ENCODE data around the gene RPL13.

DNA sequence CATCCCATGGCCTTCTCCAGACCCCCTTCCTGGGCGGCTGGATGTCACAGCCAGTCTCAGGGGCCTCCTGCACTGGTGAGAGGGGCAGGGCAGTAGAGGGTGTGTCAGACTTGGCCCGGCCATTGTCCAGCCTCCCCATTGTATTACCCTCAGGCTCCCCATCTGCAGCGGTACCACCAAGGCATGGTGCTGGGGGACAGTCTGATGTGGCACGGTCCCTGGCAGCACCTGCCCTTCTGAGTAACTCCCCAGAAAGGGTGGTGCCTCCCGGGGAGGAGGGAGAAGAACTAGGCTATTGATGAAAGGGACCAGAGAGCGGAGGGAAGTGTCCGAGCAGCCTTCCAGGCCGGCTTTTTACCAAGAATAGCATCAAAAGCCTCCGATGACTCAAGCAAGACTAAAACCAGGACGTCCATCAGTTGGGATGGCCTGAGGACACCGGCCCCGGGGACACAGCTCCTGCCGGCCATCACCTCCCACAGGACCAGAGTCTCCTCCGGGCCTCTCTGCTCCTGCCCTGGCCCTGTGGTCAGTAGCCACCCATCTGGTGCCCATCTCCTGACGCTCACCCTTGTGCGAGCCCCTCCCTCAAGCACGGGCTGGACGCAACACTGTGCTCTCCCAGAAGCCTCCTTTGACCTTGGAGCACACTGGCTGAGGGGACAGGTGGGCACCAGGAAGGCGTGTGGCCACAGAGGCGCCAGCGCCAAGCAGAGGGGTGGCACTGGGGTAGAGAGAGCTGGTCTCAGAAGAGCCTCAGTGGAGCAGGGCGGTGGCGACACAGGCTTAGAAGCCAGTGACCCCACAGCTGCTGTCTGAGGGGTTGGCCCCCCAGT, 9.2 kb downstream of the RPL13 start:
- TF ChIP-seq, protein P1, sequence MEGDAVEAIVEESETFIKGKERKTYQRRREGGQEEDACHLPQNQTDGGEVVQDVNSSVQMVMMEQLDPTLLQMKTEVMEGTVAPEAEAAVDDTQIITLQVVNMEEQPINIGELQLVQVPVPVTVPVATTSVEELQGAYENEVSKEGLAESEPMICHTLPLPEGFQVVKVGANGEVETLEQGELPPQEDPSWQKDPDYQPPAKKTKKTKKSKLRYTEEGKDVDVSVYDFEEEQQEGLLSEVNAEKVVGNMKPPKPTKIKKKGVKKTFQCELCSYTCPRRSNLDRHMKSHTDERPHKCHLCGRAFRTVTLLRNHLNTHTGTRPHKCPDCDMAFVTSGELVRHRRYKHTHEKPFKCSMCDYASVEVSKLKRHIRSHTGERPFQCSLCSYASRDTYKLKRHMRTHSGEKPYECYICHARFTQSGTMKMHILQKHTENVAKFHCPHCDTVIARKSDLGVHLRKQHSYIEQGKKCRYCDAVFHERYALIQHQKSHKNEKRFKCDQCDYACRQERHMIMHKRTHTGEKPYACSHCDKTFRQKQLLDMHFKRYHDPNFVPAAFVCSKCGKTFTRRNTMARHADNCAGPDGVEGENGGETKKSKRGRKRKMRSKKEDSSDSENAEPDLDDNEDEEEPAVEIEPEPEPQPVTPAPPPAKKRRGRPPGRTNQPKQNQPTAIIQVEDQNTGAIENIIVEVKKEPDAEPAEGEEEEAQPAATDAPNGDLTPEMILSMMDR (IDR thresholded peaks at IDR 0.05), result no peak
- no peak for TF ChIP-seq POLR2A (IDR thresholded peaks at IDR 0.05)

Measured in Peyer's patch (tissue), 4 donors.